H1 (cell line): Measurements from ENCODE around the gene OR5B2. TPM values are rescaled to one million over a fixed set of nuclear protein-coding genes. Genes with fewer than 3 reads are reported as not detected.

Experiments used
- CTCF ChIA-PET: fragments of 300-600 bp; sonication (Branson Sonifier 250); formaldehyde crosslinking; loops from one replicate; lab custom pipeline; 2021; ENCODE audit not compliant: partially characterized antibody; lab: Charles Lee
- POLR2A ChIA-PET: fragments of 300-600 bp; sonication (Branson Sonifier 250); formaldehyde crosslinking; loops from one replicate; lab custom pipeline; 2021; ENCODE audit warnings: inconsistent platforms; ENCODE audit not compliant: partially characterized antibody; lab: Charles Lee
- DNase-seq, 2 experiments: peaks; one replicate each; pipeline versions ENCODE4 v3.0.0 to v3.0.0-alpha.2; 2010 to 2022; ENCODE audit warnings: low spot score in 2 of 2, low read depth in 1 of 2, mixed read lengths in 1 of 2
- FAIRE-seq: peaks from 2 replicates; lab custom pipeline; 2011; peaks lifted over from hg19 to GRCh38; lab: Jason Lieb, UNC
- H2AFZ ChIP-seq: 2 replicates; pipeline ENCODE4 v1.8.1; 2012; ENCODE audit warnings: low read length, inconsistent platforms
- H2AK5ac ChIP-seq: 2 replicates; pipeline ENCODE4 v1.6.1; 2013; ENCODE audit warnings: low read depth, low read length
- H2BK120ac ChIP-seq: replicated peaks from 2 replicates; pipeline ENCODE3; 2013; ENCODE audit warnings: low read depth, low read length, inconsistent platforms
- H2BK12ac ChIP-seq: 2 replicates; pipeline ENCODE4 v1.6.1; 2013; ENCODE audit warnings: low read depth, low read length
- H2BK15ac ChIP-seq: 2 replicates; pipeline ENCODE4 v1.6.1; 2013; ENCODE audit warnings: low read length
- H2BK20ac ChIP-seq: 2 replicates; pipeline ENCODE4 v1.6.1; 2013; ENCODE audit warnings: low read length
- H2BK5ac ChIP-seq: 2 replicates; pipeline ENCODE4 v1.6.1; 2013; ENCODE audit warnings: low read depth, low read length
- H3K14ac ChIP-seq: 2 replicates; pipeline ENCODE4 v1.6.1; 2013; ENCODE audit warnings: inconsistent platforms; ENCODE audit not compliant: insufficient read length
- H3K18ac ChIP-seq: 2 replicates; pipeline ENCODE4 v1.6.1; 2013; ENCODE audit warnings: low read length; ENCODE audit errors: extremely low read depth
- H3K23ac ChIP-seq: 2 replicates; pipeline ENCODE4 v1.6.1; 2013; ENCODE audit warnings: inconsistent platforms; ENCODE audit not compliant: insufficient read length
- H3K23me2 ChIP-seq: 2 replicates; pipeline ENCODE4 v1.6.1; 2013; ENCODE audit warnings: low read depth, low read length
- H3K27ac ChIP-seq: 2 replicates; pipeline ENCODE4 v1.6.1; 2011; ENCODE audit warnings: low read depth, low read length, inconsistent platforms
- H3K27me3 ChIP-seq, 4 experiments: replicated peaks in 1 of 4; 1 replicate in 1 of 4; 2 replicates in 3 of 4; pipeline versions ENCODE4 v1.6.1 to v1.8.1; 2011 to 2013; ENCODE audit warnings: low read length in 3 of 4, mild to moderate bottlenecking in 3 of 4, inconsistent platforms in 2 of 4, mixed read lengths in 2 of 4, moderate library complexity in 1 of 4; ENCODE audit not compliant: control insufficient read depth in 3 of 4, insufficient read depth in 3 of 4; ENCODE audit errors: extremely low read depth in 1 of 4
- H3K36me3 ChIP-seq, 4 experiments: 2 replicates each; pipeline versions ENCODE4 v1.6.1 to v1.8.1; 2011 to 2013; ENCODE audit warnings: mild to moderate bottlenecking in 4 of 4, low read length in 3 of 4, moderate library complexity in 2 of 4, control low read depth in 1 of 4, inconsistent platforms in 1 of 4; ENCODE audit not compliant: insufficient read depth in 4 of 4, control insufficient read depth in 2 of 4
- H3K4ac ChIP-seq: replicated peaks from 2 replicates; pipeline ENCODE3; 2013; ENCODE audit warnings: low read length, low read depth, mixed read lengths, inconsistent platforms; ENCODE audit not compliant: insufficient read length
- H3K4me1 ChIP-seq, 4 experiments: replicated peaks in 1 of 4; 1 replicate in 1 of 4; 2 replicates in 3 of 4; pipeline versions ENCODE4 v1.6.1 to v1.8.1; 2011 to 2013; ENCODE audit warnings: low read length in 3 of 4, inconsistent platforms in 2 of 4, mixed read lengths in 1 of 4; ENCODE audit not compliant: insufficient read depth in 4 of 4, control insufficient read depth in 3 of 4
- H3K4me2 ChIP-seq, 2 experiments: 2 replicates each; pipeline versions ENCODE4 v1.6.1 to v1.8.1; 2011 to 2013; ENCODE audit warnings: low read depth in 2 of 2, low read length in 2 of 2, control low read depth in 1 of 2, inconsistent platforms in 1 of 2, mild to moderate bottlenecking in 1 of 2; ENCODE audit not compliant: insufficient read depth in 1 of 2
- H3K4me3 ChIP-seq, 4 experiments: fragments of 200-600, 300-600 bp in 1 of 4; sonication (generic), shearing (Covaris generic), sonication (Bioruptor Twin) in 1 of 4; 2 replicates each; pipeline versions ENCODE4 v1.5.1 to v1.8.1; 2011 to 2016; ENCODE audit warnings: low read length in 4 of 4, low read depth in 3 of 4, control low read depth in 2 of 4, inconsistent platforms in 2 of 4, mild to moderate bottlenecking in 2 of 4, mixed read lengths in 1 of 4, moderate library complexity in 1 of 4; ENCODE audit not compliant: insufficient read depth in 2 of 4; ENCODE audit errors: extremely low read depth in 1 of 4
- H3K56ac ChIP-seq: replicated peaks from 2 replicates; pipeline ENCODE3; 2013; ENCODE audit warnings: low read depth, mild to moderate bottlenecking, mixed read lengths, low read length, inconsistent platforms; ENCODE audit not compliant: insufficient read length
- H3K79me1 ChIP-seq: 2 replicates; pipeline ENCODE4 v1.6.1; 2013; ENCODE audit warnings: low read depth, low read length, control low read depth
- H3K79me2 ChIP-seq, 2 experiments: 2 replicates each; pipeline versions ENCODE4 v1.6.1 to v1.8.1; 2012 to 2013; ENCODE audit warnings: low read length in 2 of 2, mild to moderate bottlenecking in 2 of 2, inconsistent platforms in 1 of 2; ENCODE audit not compliant: insufficient read depth in 2 of 2, control insufficient read depth in 1 of 2
- H3K9ac ChIP-seq, 4 experiments: replicated peaks in 1 of 4; 1 replicate in 1 of 4; 2 replicates in 3 of 4; pipeline versions ENCODE4 v1.6.1 to v1.8.1; 2011 to 2013; ENCODE audit warnings: low read depth in 3 of 4, low read length in 3 of 4, control low read depth in 2 of 4, mild to moderate bottlenecking in 2 of 4, moderate library complexity in 2 of 4, inconsistent platforms in 1 of 4; ENCODE audit errors: extremely low read depth in 1 of 4
- H3K9me3 ChIP-seq, 2 experiments: 2 replicates each; pipeline versions ENCODE4 v1.6.1 to v1.8.1; 2012 to 2013; ENCODE audit warnings: mild to moderate bottlenecking in 2 of 2, moderate library complexity in 2 of 2, control low read depth in 1 of 2, inconsistent platforms in 1 of 2, low read depth in 1 of 2, low read length in 1 of 2, mixed read lengths in 1 of 2; ENCODE audit not compliant: insufficient read depth in 2 of 2
- H4K20me1 ChIP-seq, 2 experiments: replicated peaks in 1 of 2; 2 replicates each; pipeline versions ENCODE3 to v1.8.1; 2011 to 2013; ENCODE audit warnings: inconsistent platforms in 2 of 2, low read length in 2 of 2, mild to moderate bottlenecking in 1 of 2; ENCODE audit not compliant: insufficient read depth in 2 of 2, control insufficient read depth in 1 of 2
- H4K5ac ChIP-seq: 2 replicates; pipeline ENCODE4 v1.6.1; 2013; ENCODE audit warnings: low read length, low read depth, mixed read lengths, inconsistent platforms; ENCODE audit not compliant: insufficient read length
- H4K8ac ChIP-seq: 2 replicates; pipeline ENCODE4 v1.8.0; 2013; ENCODE audit warnings: mild to moderate bottlenecking, moderate library complexity, low read length, inconsistent platforms; ENCODE audit not compliant: insufficient read depth; ENCODE audit errors: extremely low read depth
- H4K91ac ChIP-seq: replicated peaks from 2 replicates; pipeline ENCODE3; 2013; ENCODE audit warnings: low read length, mixed read lengths, inconsistent platforms; ENCODE audit not compliant: insufficient read length
- BCL11A ChIP-seq, 2 experiments: IDR thresholded peaks; one replicate each; pipeline ENCODE4 v1.6.1; 2011; ENCODE audit warnings: low read depth in 2 of 2, low read length in 2 of 2, mild to moderate bottlenecking in 2 of 2
- CEBPB ChIP-seq: IDR thresholded peaks from 2 replicates; pipeline ENCODE4 v1.6.1; 2012; ENCODE audit warnings: low read depth, low read length
- CREB1 ChIP-seq: IDR thresholded peaks from 2 replicates; pipeline ENCODE4 v1.6.1; 2012; ENCODE audit warnings: inconsistent platforms
- FOSL1 ChIP-seq: IDR thresholded peaks from 2 replicates; pipeline ENCODE4 v1.6.1; 2011; ENCODE audit warnings: mild to moderate bottlenecking, low read depth, low read length, moderate library complexity; ENCODE audit not compliant: insufficient read depth
- GABPA ChIP-seq: IDR thresholded peaks from 2 replicates; pipeline ENCODE4 v1.6.1; 2011; ENCODE audit warnings: mild to moderate bottlenecking, low read length, moderate library complexity, borderline replicate concordance; ENCODE audit not compliant: insufficient read depth
- GTF2F1 ChIP-seq: IDR thresholded peaks from 2 replicates; pipeline ENCODE4 v1.6.1; 2012; ENCODE audit warnings: low read depth, low read length, improper control_type of control experiment, borderline replicate concordance
- JUN ChIP-seq: IDR thresholded peaks from 2 replicates; pipeline ENCODE4 v1.6.1; 2011; ENCODE audit warnings: low read depth, mild to moderate bottlenecking, improper control_type of control experiment, low read length
- JUND ChIP-seq: IDR thresholded peaks from 2 replicates; pipeline ENCODE4 v1.6.1; 2011; ENCODE audit warnings: mild to moderate bottlenecking, improper control_type of control experiment, low read length
- KDM4A ChIP-seq: IDR thresholded peaks from one replicate; pipeline ENCODE4 v1.7.1; 2012; ENCODE audit warnings: low read depth, mild to moderate bottlenecking, moderate library complexity, low read length, inconsistent platforms; ENCODE audit not compliant: severe bottlenecking
- NRF1 ChIP-seq: IDR thresholded peaks from 2 replicates; pipeline ENCODE4 v1.6.1; 2011; ENCODE audit warnings: mild to moderate bottlenecking, low read depth, low read length, improper control_type of control experiment
- RAD21 ChIP-seq, 2 experiments: IDR thresholded peaks in 1 of 2; conservative IDR thresholded peaks in 1 of 2; 2 replicates each; pipeline ENCODE4 v1.6.1; 2011; ENCODE audit warnings: low read depth in 2 of 2, low read length in 2 of 2, improper control_type of control experiment in 1 of 2, inconsistent platforms in 1 of 2, mild to moderate bottlenecking in 1 of 2, moderate library complexity in 1 of 2
- TCF12 ChIP-seq: IDR thresholded peaks from 2 replicates; pipeline ENCODE4 v1.6.1; 2011; ENCODE audit warnings: low read depth, mild to moderate bottlenecking, low read length
- WGBS, 2 experiments: shearing (Covaris generic) in 1 of 2; methylation state at CpG; one replicate each; pipeline versions ENCODE4 v1.1.6 to v1.1.7; 2013 to 2015; ENCODE audit warnings: low lambda C conversion rate in 2 of 2, mixed read lengths in 2 of 2, inconsistent platforms in 1 of 2, low coverage in 1 of 2, missing lambda C conversion rate in 1 of 2; ENCODE audit not compliant: insufficient replicate concordance in 2 of 2, insufficient coverage in 1 of 2, insufficient read length in 1 of 2; ENCODE audit errors: extremely low coverage in 1 of 2, missing lambda C conversion rate in 1 of 2; 5-methylcytosine and 5-hydroxymethylcytosine counted together
- polyA plus RNA-seq, 7 experiments: library from polyadenylated mRNA; depleted of rRNA in 3 of 7; stranded (reverse) in 5 of 7; unstranded in 2 of 7; fragments of >200 nt in 5 of 7; fragments of 200-250 nt in 2 of 7; gene quantifications; 1 replicate in 5 of 7; 2 replicates in 1 of 7; 4 replicates in 1 of 7; pipeline versions ENCODE4 v1.2.1 to v1.2.3, GENCODE V29; 2011 to 2013; ENCODE audit warnings: missing spikeins in 2 of 7, mixed read lengths in 2 of 7
- total RNA-seq: library from RNA; stranded (reverse); fragmentation: NEBNext Ultra II Directional; extraction: Animal tissue kit (Norgen Biotek cat#: 25700); gene quantifications from 2 replicates; pipeline ENCODE4 v1.2.1, GENCODE V29; 2021

Gene OR5B2
- total and polyA plus RNA-seq, 2 of the 8 experiments (the other 6 are each of a cell fraction or from before 2014, with no cell fraction given): 0.06 TPM; not detected in 1

DNA sequence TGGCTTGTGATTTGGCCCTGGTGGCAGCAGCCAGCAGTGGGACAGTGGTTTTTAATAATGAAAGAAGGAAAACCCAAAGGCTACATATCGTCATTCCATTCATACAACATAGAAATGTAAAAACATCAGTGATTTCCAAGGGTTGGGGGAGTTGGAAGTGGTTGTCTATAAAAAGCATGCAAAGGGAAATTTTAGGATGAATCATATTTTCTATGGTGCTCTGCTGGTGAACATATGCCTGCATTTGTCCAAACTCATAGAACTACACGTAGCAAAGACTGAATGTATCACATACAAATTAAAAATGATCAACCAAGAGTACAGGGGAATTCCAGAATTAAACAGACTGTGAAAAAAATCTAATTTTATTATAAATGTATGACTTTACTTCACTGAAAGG, 32.3 kb downstream of the OR5B2 start:
- Histone ChIP-seq H3K23me2 (no peaks in the 10 kb centered on the region), H3K18ac (no peak overlapping the region), H2BK12ac (no peak overlapping the region), H3K79me2 (no peaks in the 10 kb centered on the region), H3K4me2 (no peak overlapping the region), H2AFZ (no peak overlapping the region), H4K5ac (no peak overlapping the region), H4K8ac (no peak overlapping the region), H3K14ac (no peak overlapping the region), H3K9ac (no peak overlapping the region), H2BK15ac (no peak overlapping the region), H4K91ac (no peak overlapping the region), H3K4ac (no peak overlapping the region), H3K56ac (no peak overlapping the region), H3K23ac (no peak overlapping the region), H3K4me1 (no peaks in the 10 kb centered on the region), H2BK20ac (no peak overlapping the region), H3K9me3 (peaks cover 9 to 18% of the 10 kb centered on the region in 2 experiments), H2BK120ac (no peak overlapping the region), H4K20me1 (no peaks in the 10 kb centered on the region), H2BK5ac (no peak overlapping the region), H3K79me1 (no peaks in the 10 kb centered on the region), H3K27ac (no peak overlapping the region), H3K4me3 (no peak overlapping the region), H2AK5ac (no peak overlapping the region)
- POLR2A ChIA-PET: no interaction called here
- 81% methylated on average over 2 of the region's 2 CpGs; no CpG with 5 or more reads in 1 of the 2 experiments for WGBS, 2 experiments
- CTCF ChIA-PET: no interaction called here
- no peak for DNase-seq
- no peak for TF ChIP-seq JUND
- TF ChIP-seq JUN: no peak
- TF ChIP-seq KDM4A: no peak
- TF ChIP-seq GABPA: no peak
- no peak for TF ChIP-seq CREB1
- no peak for TF ChIP-seq FOSL1
- TF ChIP-seq NRF1: no peak
- TF ChIP-seq GTF2F1: no peak
- no peak for TF ChIP-seq CEBPB
- TF ChIP-seq TCF12: no peak
- no peak for TF ChIP-seq RAD21 (IDR thresholded peaks at IDR 0.05 in 1 of 2, conservative IDR thresholded peaks at IDR 0.05 in 1 of 2; ENCODE audit: low read depth in 2 of 2, low read length in 2 of 2)
- TF ChIP-seq BCL11A (IDR thresholded peaks at IDR 0.05; ENCODE audit: low read depth in 2 of 2, low read length in 2 of 2): no peak
- TF ChIP-seq, all 59 proteins: peak for 0
- no peaks in the 10 kb centered on the region for H3K36me3 ChIP-seq
- no peak for FAIRE-seq
- H3K27me3 ChIP-seq: no peaks in the 10 kb centered on the region
